HG03439 (cell line): ENCODE data around the gene GTF3C5.
"Not testable (repeated sequence)": the region's sequence is repeated elsewhere in the genome, so short reads cannot be mapped to it uniquely, and the experiment has no call there.

Experiments
- ATAC-seq: cut with Tn5 transposase; IDR thresholded peaks from one replicate; pipeline ENCODE4 v1.9.1; 2021; ENCODE audit warnings: mild to moderate bottlenecking, moderate library complexity; ENCODE audit not compliant: unreplicated experiment

The GTF3C5 gene

DNA sequence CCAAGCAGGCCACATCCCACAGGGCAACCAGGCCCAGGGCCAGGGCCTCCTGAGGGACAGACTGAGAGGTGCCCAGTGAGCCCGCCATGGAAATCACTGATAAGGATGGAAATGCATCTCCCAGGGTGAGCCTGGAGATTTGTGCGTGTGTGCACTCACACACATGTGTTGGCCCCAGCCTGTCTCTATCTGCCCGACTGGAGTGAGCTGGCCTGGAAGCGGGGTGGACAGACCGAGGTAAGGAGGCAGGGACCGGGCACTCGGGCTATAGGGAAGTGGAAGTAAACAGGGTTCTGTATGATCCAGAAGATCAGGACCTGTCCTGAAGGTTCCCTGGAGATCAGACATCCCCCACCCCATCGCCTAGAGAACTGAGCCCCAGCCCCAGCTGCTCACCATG, 34.9 kb upstream of the GTF3C5 start:
- no peak for ATAC-seq

DNA sequence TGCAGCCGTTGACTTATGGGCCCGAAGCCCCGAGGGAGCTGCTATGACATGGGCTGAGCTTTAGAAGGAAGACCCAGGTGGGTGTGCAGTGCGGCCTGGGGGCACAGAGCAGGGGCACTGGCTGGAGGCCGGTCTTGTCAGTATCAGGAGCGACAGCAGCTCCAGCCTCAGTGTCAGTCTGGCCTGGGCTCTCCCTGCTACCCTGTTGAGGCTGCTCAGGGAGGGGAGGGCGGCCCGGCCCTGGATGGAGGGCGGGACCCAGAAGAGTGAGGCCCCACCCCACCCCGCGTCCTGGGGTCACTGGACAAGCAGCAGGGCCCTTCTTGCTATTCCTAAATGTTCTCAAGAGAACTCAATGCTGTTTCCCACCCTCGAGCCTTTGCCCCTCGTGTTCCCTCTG, 34.3 kb upstream of the GTF3C5 start:
- ATAC-seq, result no peak

DNA sequence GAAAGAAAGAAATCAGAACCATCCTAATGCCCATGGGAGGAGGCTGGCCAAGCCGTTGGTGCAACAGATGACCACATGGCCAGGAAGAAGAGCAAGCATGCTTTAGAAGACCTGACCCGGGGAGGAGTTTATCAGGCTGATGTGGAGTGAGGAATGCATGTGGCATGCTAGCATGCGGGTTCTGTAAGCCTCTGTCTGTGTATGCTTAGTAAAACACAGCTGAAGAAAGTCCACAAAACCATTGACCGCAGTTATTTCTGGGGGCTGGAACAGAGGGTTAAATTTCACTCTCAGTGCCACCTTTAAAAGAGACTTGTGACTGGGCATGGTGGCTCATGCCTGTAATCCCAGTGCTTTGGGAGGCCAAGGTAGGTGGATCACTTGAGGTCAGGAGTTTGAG, 33.2 kb upstream of the GTF3C5 start:
- no peak for ATAC-seq

- ATAC-seq, result not testable (repeated sequence)
Observed at GRCh38 chr9:132998221-132998620, 32.6 kb upstream of the GTF3C5 start.

DNA sequence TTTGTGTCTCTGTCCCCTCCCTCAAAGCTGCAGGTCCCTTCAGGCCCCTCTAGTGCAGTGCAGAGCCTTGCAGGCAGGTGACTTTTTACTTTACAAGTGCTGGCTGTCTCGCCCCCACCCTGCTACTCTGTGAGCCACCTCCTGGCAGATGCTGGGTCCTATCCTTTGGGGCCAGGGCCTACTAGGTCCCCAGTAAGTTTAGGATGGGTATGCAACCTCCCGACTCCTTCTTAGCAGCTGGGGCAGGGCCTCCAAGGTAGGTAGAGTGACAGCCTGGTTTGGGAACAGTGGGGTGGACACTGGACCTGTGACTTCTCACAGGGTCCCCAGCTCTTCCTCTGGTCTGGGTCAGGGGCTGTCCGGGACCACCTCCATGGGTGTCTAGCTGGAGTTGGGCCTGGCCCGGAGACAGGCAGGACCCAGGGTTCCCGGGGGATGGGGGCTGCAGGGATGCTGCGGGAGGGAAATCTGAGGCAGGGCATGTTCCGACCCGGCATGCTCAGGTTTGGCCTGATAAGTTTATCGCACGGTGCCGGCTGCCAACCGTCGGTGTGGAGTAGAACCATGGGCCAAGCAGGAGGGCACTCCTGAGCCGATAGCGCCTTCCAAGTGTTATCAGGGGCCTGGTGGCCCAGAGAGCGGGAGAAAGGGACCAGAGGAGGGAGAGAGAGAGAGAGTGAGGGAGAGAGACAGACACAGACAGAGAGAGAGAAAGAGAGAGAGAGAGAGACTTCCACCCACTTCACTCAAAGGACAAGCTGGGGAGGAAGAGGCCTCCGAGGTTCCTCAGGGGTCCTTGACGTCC, 31.8 kb upstream of the GTF3C5 start:
- no peak for ATAC-seq

GRCh38 chr9:133002147-133003070, 28.4 kb upstream of the GTF3C5 start:
- no peak for ATAC-seq

GRCh38 chr9:133003071-133003461, 27.7 kb upstream of the GTF3C5 start:
- no peak for ATAC-seq

DNA sequence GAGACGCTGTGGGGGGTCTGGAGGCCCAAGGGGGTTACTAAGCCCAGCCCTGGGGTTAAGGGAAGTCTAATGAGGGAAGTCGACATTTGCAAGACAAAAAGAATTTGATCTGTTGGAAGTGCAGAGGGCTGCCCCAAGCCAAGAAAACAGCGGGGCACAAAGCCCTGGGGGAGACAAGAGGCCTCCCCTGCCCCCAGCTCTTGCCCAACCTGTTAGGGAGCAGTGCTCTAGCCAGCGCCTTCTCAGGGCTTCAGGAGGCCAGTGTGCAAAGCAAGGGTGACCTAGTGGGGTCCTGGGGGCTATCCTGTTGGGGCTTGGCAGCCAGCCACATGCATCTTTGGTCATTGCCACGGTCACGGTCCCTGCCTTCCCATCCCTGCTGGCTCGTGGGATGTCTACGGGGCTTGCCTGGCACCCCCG, 27.1 kb upstream of the GTF3C5 start:
- ATAC-seq, result no peak

GRCh38 chr9:133004091-133004998, 26.5 kb upstream of the GTF3C5 start:
- ATAC-seq, result no peak

GRCh38 chr9:133004999-133005760, 25.6 kb upstream of the GTF3C5 start:
- no peak for ATAC-seq

DNA sequence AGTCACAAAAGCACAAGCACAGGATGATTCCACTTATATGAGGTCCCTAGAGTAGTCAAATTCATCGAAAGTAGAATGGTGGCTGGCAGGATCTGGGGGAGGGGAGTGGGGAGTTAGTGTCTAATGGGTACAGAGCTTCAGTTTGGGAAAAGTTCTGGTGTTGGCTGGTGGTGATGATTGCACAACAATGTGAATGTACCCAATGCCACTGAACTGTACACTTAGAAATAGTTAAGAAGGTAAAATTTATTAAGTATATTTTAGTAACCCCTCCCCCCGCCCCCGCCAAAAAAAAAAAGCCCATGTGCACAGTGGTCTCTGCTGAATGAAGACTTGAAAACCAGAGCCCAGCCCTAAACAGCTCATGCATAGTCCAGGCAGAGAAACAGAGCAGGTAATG, 24.8 kb upstream of the GTF3C5 start:
- no peak for ATAC-seq

DNA sequence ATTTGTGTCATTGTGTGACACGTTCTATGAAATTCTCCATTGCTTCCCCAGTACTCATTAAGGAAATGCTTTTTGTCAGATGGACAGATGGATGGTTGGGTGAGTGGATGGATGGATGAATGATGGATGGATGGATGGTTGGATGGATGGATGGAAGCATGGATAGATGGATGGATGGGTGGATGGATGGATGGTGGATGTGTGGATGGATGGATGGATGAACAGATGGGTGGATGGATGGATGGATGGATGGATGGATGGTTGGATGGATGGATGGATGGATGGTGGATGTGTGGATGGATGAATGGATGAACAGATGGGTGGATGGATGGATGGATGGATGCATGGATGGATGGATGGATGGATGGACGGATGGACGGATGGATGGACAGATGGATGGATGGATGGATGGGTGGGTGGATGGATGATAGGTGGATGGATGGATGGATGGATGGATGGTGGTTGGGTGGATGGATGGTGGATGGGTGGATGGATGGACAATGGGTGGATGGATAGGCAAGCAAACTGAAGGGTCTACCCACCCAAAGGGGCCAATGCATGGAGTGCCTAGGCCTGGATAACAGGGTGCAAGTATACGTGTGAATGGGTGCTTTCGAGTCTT, 24.0 kb upstream of the GTF3C5 start:
- ATAC-seq, result no peak

- no peak for ATAC-seq
Observed at GRCh38 chr9:133008406-133008805, 22.4 kb upstream of the GTF3C5 start.

- ATAC-seq, result no peak
Observed at GRCh38 chr9:133008824-133009223, 22.0 kb upstream of the GTF3C5 start.

- no peak for ATAC-seq
Observed at GRCh38 chr9:133009906-133010582, 20.8 kb upstream of the GTF3C5 start.

- ATAC-seq, result no peak
Observed at GRCh38 chr9:133014696-133015095, 16.1 kb upstream of the GTF3C5 start.

- no peak for ATAC-seq
Observed at GRCh38 chr9:133023117-133023890, 7.5 kb upstream of the GTF3C5 start.

DNA sequence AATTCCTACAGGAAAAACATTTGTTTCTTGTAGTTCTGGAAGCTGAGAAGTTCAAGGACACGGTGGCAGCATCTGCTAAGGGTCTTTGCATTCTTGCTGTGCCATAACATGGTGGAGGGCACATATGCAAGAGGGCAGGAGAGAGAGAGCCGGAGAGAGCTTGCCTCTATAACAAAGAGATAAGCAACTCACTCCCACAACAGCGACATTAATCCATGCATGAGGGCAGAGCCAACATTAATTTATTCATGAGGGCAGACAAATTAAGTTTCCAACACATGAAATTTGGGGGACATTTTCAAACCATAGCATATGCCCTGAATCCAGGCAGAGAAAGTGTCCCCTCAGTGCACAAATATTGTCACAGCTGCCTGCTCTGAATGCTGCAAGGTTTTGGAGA, 4.4 kb upstream of the GTF3C5 start:
- no peak for ATAC-seq
